Activated T-cell treated with anti-CD3 and anti-CD28 coated beads, Interleukin-2, amount 50 U/mL, for 1 hour (primary cell): ENCODE data around the gene PDGFA.

Source experiments
- DNase-seq: peaks from one replicate; pipeline ENCODE4 v3.0.0-alpha.2; 2020

PDGFA gene

GRCh38 chr7:471191-471865, 48.3 kb downstream of the PDGFA start:
- no peak for DNase-seq

GRCh38 chr7:469563-469961, 50.1 kb downstream of the PDGFA start:
- DNase-seq = no peak

GRCh38 chr7:468681-469562, 50.7 kb downstream of the PDGFA start:
- DNase-seq = no peak

- no peak for DNase-seq
Observed at GRCh38 chr7:467856-468545, 51.6 kb downstream of the PDGFA start.

GRCh38 chr7:467393-467828, 52.2 kb downstream of the PDGFA start:
- no peak for DNase-seq

GRCh38 chr7:466465-467191, 53.0 kb downstream of the PDGFA start:
- DNase-seq = peak; percentile 11

- DNase-seq = peak; percentile 10
Observed at GRCh38 chr7:465710-466400, 53.8 kb downstream of the PDGFA start.

GRCh38 chr7:464454-465401, 54.9 kb downstream of the PDGFA start:
- peak; percentile 8 for DNase-seq

- no peak for DNase-seq
Observed at GRCh38 chr7:463817-464453, 55.7 kb downstream of the PDGFA start.

- no peak for DNase-seq
Observed at GRCh38 chr7:463362-463781, 56.3 kb downstream of the PDGFA start.

GRCh38 chr7:462173-463103, 57.2 kb downstream of the PDGFA start:
- DNase-seq = no peak

GRCh38 chr7:461453-462172, 58.0 kb downstream of the PDGFA start:
- no peak for DNase-seq

GRCh38 chr7:461117-461452, 58.6 kb downstream of the PDGFA start:
- no peak for DNase-seq

GRCh38 chr7:460374-461116, 59.1 kb downstream of the PDGFA start:
- no peak for DNase-seq

- no peak for DNase-seq
Observed at GRCh38 chr7:459584-460373, 59.9 kb downstream of the PDGFA start.

GRCh38 chr7:458511-459245, 61.0 kb downstream of the PDGFA start:
- no peak for DNase-seq
